Thyroid gland (tissue), 4 donors: ENCODE data around the gene RORC. TPM values are rescaled to one million over a fixed set of nuclear protein-coding genes. Genes with fewer than 3 reads are reported as not detected.
A peak's percentile ranks its signal among the peaks of the same experiment; 100 is the strongest.

Source experiments
- DNase-seq, 2 donors: peaks; one replicate each; pipeline ENCODE4 v3.0.0-alpha.2; 2019
- H3K27ac ChIP-seq, 3 donors: fragments of 200-600 bp; sonication (generic); 1 replicate in 2 of 3; 2 replicates in 1 of 3; pipeline ENCODE4 v1.5.1; 2016 to 2019; ENCODE audit warnings: mild to moderate bottlenecking in 1 of 3, moderate library complexity in 1 of 3
- H3K27me3 ChIP-seq: fragments of 200-600 bp; sonication (generic); one replicate; pipeline ENCODE4 v1.5.1; 2019
- H3K36me3 ChIP-seq, 2 donors: fragments of 200-600 bp; sonication (generic); one replicate each; pipeline ENCODE4 v1.5.1; 2016 to 2019
- H3K4me1 ChIP-seq, 2 donors: fragments of 200-600 bp; sonication (generic); one replicate each; pipeline ENCODE4 v1.5.1; 2017 to 2019
- H3K4me3 ChIP-seq, 3 donors: fragments of 200-600 bp; sonication (generic); replicated peaks in 1 of 3; 1 replicate in 2 of 3; 2 replicates in 1 of 3; pipeline ENCODE4 v1.5.1; 2016; ENCODE audit warnings: mild to moderate bottlenecking in 1 of 3
- H3K9me3 ChIP-seq: fragments of 200-600 bp; sonication (generic); one replicate; pipeline ENCODE4 v1.5.1; 2017
- CTCF ChIP-seq, 6 experiments: fragments of 200-600 bp in 3 of 6; fragments of 450-650 bp in 3 of 6; sonication (generic) in 3 of 6; IDR thresholded peaks; one replicate each; pipeline ENCODE4 v1.5.1; 2016 to 2019; ENCODE audit warnings: antibody characterized with exemption in 6 of 6, mild to moderate bottlenecking in 2 of 6, inconsistent platforms in 1 of 6, moderate library complexity in 1 of 6
- POLR2A ChIP-seq, 2 donors: fragments of 450-650 bp; IDR thresholded peaks; one replicate each; pipeline ENCODE4 v1.6.1; 2017; ENCODE audit warnings: antibody characterized with exemption in 2 of 2, mild to moderate bottlenecking in 2 of 2, moderate library complexity in 1 of 2
- WGBS, 2 donors: methylation state at CpG; one replicate each; pipeline ENCODE4 v1.1.5; 2017; 5-methylcytosine and 5-hydroxymethylcytosine counted together
- intact Hi-C: fragments of 100-400 bp; cut with DNase I; formaldehyde crosslinking; loops from one replicate; pipeline ENCODE4 v1.15.1; 2023
- total RNA-seq, 4 donors: library from RNA; depleted of rRNA; stranded (reverse); fragments of >200 nt; gene quantifications; one replicate each; pipeline ENCODE4 v1.2.3, GENCODE V29; 2016

RORC gene
- total RNA-seq, 4 donors from 2014 or later, result 29.7 to 48.4 (median 38.8) TPM

- H3K27me3 ChIP-seq, result no peaks in the 10 kb centered on the region
- WGBS, 2 donors, result 69 to 83% methylated on average over 7 to 9 of the region's 9 CpGs
- H3K9me3 ChIP-seq, result no peaks in the 10 kb centered on the region
- TF ChIP-seq CTCF (IDR thresholded peaks at IDR 0.05) (no peak), POLR2A (IDR thresholded peaks at IDR 0.05) (no peak)
- intact Hi-C loops, result loop anchor here (10.0 kb wide), 1 partner anchor 243 kb away; no protein-coding TSS in a partner anchor
- no peak overlapping the region for H3K4me3 ChIP-seq
- no peak for DNase-seq
- no peak overlapping the region for H3K27ac ChIP-seq
- H3K4me1 ChIP-seq, result peaks cover 42% of the 10 kb centered on the region in 2 donors
- no peaks in the 10 kb centered on the region for H3K36me3 ChIP-seq
Observed at GRCh38 chr1:151827853-151828252, 3.7 kb downstream of the RORC start.

DNA sequence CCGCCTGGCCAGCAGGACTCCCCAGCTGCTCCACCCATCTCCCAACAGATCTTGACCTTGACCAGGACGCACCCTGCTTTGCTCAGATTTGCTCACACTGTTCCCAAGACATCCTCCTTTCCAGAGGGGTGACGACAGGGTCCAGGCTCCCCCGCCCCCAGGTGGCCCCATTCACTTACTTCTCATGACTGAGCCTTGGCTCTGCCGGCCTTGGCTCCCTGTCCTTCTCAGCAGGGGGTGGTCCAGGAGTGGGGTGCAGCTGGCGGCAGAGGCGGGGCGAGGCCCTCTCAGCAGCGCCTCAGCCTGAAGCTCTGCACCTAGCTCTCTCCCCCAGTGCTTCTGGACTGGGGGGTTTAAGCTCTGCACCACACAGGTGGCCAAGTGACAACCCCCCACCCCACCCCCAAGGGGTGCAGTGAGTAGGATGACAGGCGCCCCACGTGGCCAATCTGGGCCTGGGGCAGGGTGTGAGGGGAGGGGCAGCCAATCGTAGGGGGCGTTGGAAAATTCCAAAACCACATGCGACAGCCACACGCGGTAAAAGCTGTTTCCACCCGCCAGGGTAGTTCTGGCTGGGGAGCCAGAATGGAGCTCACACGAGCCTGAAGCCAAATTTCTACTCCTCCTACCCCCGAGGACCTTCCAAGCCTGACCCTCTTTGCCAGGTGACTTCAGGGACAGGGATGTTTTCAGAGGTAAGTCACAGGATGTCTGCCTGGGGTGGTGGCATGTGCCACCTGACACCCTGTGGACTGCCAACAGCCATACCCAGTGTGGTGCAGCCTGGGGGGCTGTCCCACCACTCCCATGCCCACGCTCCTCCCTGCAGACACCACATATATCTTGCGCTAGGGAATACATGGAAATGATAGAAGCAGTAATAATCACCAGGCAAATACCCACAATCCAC lies 5.6 kb downstream of the RORC start:
- Histone ChIP-seq H3K36me3 (no peaks in the 10 kb centered on the region), H3K4me3 (no peak overlapping the region), H3K4me1 (peaks cover 33 to 37% of the 10 kb centered on the region in 2 donors), H3K27me3 (no peaks in the 10 kb centered on the region), H3K9me3 (no peaks in the 10 kb centered on the region), H3K27ac (no peak overlapping the region)
- peak; percentile 40 to 57 for DNase-seq
- no peak for TF ChIP-seq CTCF (IDR thresholded peaks at IDR 0.05)
- no peak for TF ChIP-seq POLR2A (IDR thresholded peaks at IDR 0.05)
- 60 to 63% methylated on average over 13 to 18 of the region's 21 CpGs for WGBS, 2 donors
- intact Hi-C loops, result loop anchor here (10.0 kb wide), 1 partner anchor 241 kb away; no protein-coding TSS in a partner anchor

GRCh38 chr1:151825204-151825603 lies 6.4 kb downstream of the RORC start:
- no peaks in the 10 kb centered on the region for H3K27me3 ChIP-seq
- no peaks in the 10 kb centered on the region for H3K36me3 ChIP-seq
- TF ChIP-seq CTCF (IDR thresholded peaks at IDR 0.05) (no peak), POLR2A (IDR thresholded peaks at IDR 0.05) (no peak)
- H3K4me1 ChIP-seq, result peaks cover 26 to 35% of the 10 kb centered on the region in 2 donors
- intact Hi-C loops, result loop anchor here (10.0 kb wide), 1 partner anchor 240 kb away; no protein-coding TSS in a partner anchor
- H3K27ac ChIP-seq, result no peak overlapping the region
- WGBS, 2 donors, result 74 to 75% methylated on average over 8 to 9 of the region's 9 CpGs
- no peaks in the 10 kb centered on the region for H3K9me3 ChIP-seq
- no peak overlapping the region for H3K4me3 ChIP-seq
- DNase-seq, result peak in 1 of 2 donors; percentile 25

DNA sequence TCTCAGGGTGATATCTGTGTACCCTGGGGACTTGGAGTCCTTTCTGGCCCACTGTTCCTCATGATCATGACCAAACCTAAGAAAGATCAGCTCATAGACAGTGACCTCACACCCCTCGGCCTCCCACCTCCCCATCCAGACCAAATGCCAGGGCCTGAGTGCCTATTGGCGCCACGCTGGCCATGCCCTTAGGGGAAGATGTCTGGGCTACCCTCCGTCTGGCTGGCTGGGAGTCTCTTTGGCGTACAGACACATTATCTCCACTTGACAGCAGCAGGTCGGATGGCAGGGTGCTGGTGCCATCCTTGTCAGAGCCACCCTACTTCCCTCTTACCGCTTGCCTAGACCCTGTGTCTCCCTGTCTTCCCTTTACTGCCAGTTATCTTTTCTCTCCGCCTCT lies 8.4 kb downstream of the RORC start:
- H3K27ac ChIP-seq, result no peak overlapping the region
- peaks cover 9 to 15% of the 10 kb centered on the region in 2 donors for H3K4me1 ChIP-seq
- no peak overlapping the region for H3K4me3 ChIP-seq
- H3K27me3 ChIP-seq, result no peaks in the 10 kb centered on the region
- no peak for DNase-seq
- 78 to 90% methylated on average over 8 of the region's 8 CpGs for WGBS, 2 donors
- H3K36me3 ChIP-seq, result no peaks in the 10 kb centered on the region
- intact Hi-C loops, result loop anchor here (10.0 kb wide), 1 partner anchor 238 kb away; no protein-coding TSS in a partner anchor
- H3K9me3 ChIP-seq, result no peaks in the 10 kb centered on the region
- TF ChIP-seq CTCF (IDR thresholded peaks at IDR 0.05), result no peak
- no peak for TF ChIP-seq POLR2A (IDR thresholded peaks at IDR 0.05)

GRCh38 chr1:151822404-151822803 lies 9.2 kb downstream of the RORC start:
- H3K27me3 ChIP-seq, result no peaks in the 10 kb centered on the region
- no peaks in the 10 kb centered on the region for H3K9me3 ChIP-seq
- no peak overlapping the region for H3K27ac ChIP-seq
- no peaks in the 10 kb centered on the region for H3K36me3 ChIP-seq
- WGBS, 2 donors, result 78 to 86% methylated on average over 7 of the region's 7 CpGs
- H3K4me1 ChIP-seq, result peaks cover 9 to 12% of the 10 kb centered on the region in 2 donors
- intact Hi-C loops, result loop anchor here (10.0 kb wide), 1 partner anchor 238 kb away; no protein-coding TSS in a partner anchor
- no peak for DNase-seq
- H3K4me3 ChIP-seq, result no peak overlapping the region
- no peak for TF ChIP-seq CTCF (IDR thresholded peaks at IDR 0.05)
- TF ChIP-seq POLR2A (IDR thresholded peaks at IDR 0.05), result no peak
